ENCODE measurements around the gene OR56B4.

- TF ChIP-seq CTCF (IDR thresholded peaks at IDR 0.05) (no peak), POLR2A (IDR thresholded peaks at IDR 0.05) (no peak)
These were observed 46.0 kb upstream of the OR56B4 start for GRCh38 chr11:6061475-6061874.
